HepG2 (cell line): ENCODE measurements around the gene CDT1. TPM values are rescaled to one million over a fixed set of nuclear protein-coding genes. Genes with fewer than 3 reads are reported as not detected.

Source experiments
- ATAC-seq: fragments of 200-7000 bp; cut with Tn5 transposase; 3 replicates; pipeline ENCODE4 v1.9.1; 2020; ENCODE audit warnings: mild to moderate bottlenecking, moderate library complexity
- BruUV-seq: library from RNA; stranded (reverse); fragments of 400-500 nt; replicated peaks from 2 replicates; lab custom pipeline; 2021; lab: Mats Ljungman, UMichigan
- CTCF ChIA-PET: fragments of 300-600 bp; formaldehyde crosslinking; extraction: SDS; loops from one replicate; lab custom pipeline; 2021; ENCODE audit warnings: low total read pairs, inconsistent platforms, low intra/inter-chr PET ratio; lab: Yijun Ruan, JAX
- POLR2A ChIA-PET: fragments of 350-600 bp; sonication (Branson Sonifier 250); formaldehyde crosslinking; loops from one replicate; lab custom pipeline; 2020; ENCODE audit warnings: antibody characterized with exemption, inconsistent platforms; lab: Yijun Ruan, JAX
- DNase-seq: peaks from one replicate; pipeline ENCODE4 v3.0.0-alpha.2; 2015; ENCODE audit warnings: low spot score
- FAIRE-seq: peaks from 3 replicates; lab custom pipeline; 2011; peaks lifted over from hg19 to GRCh38; lab: Jason Lieb, UNC
- H2AFZ ChIP-seq: one replicate; pipeline ENCODE4 v1.6.1; 2011; ENCODE audit warnings: low read length, inconsistent platforms
- H3K27ac ChIP-seq: fragments of 300-600 bp; 3 replicates; pipeline ENCODE4 v1.8.0; 2011; ENCODE audit warnings: mixed run types, mild to moderate bottlenecking, mixed read lengths, low read length, inconsistent platforms; ENCODE audit not compliant: insufficient read depth; ENCODE audit errors: extremely low read length
- H3K27me3 ChIP-seq, 2 experiments: fragments of 200-600 bp in 1 of 2; 2 replicates in 1 of 2; 3 replicates in 1 of 2; pipeline versions ENCODE4 v1.6.0 to v1.8.0; 2011; ENCODE audit warnings: low read length in 2 of 2, mild to moderate bottlenecking in 2 of 2, moderate library complexity in 2 of 2, inconsistent platforms in 1 of 2; ENCODE audit not compliant: insufficient read depth in 2 of 2, control insufficient read depth in 1 of 2
- H3K36me3 ChIP-seq, 2 experiments: fragments of 200-600 bp in 1 of 2; replicated peaks in 1 of 2; 2 replicates in 1 of 2; 3 replicates in 1 of 2; pipeline versions ENCODE4 v1.5.1 to v1.8.0; 2011; ENCODE audit warnings: low read length in 2 of 2, inconsistent platforms in 1 of 2; ENCODE audit not compliant: insufficient read depth in 2 of 2, control insufficient read depth in 1 of 2
- H3K4me1 ChIP-seq: 2 replicates; pipeline ENCODE4 v1.5.1; 2012; ENCODE audit warnings: low read length, inconsistent platforms; ENCODE audit not compliant: insufficient read depth
- H3K4me2 ChIP-seq: 2 replicates; pipeline ENCODE4 v1.6.0; 2011; ENCODE audit warnings: low read depth, low read length, inconsistent platforms
- H3K4me3 ChIP-seq, 3 experiments: fragments of 200-600 bp in 1 of 3; sonication (generic), shearing (Covaris generic) in 1 of 3; replicated peaks in 1 of 3; 2 replicates each; pipeline ENCODE4 v1.5.1; 2011 to 2016; ENCODE audit warnings: low read length in 3 of 3, inconsistent platforms in 2 of 3, low read depth in 2 of 3, mild to moderate bottlenecking in 2 of 3, control low read depth in 1 of 3, mixed read lengths in 1 of 3; ENCODE audit not compliant: insufficient read depth in 1 of 3
- H3K79me2 ChIP-seq: one replicate; pipeline ENCODE4 v1.6.1; 2011; ENCODE audit warnings: low read length, inconsistent platforms; ENCODE audit not compliant: insufficient read depth
- H3K9ac ChIP-seq: 2 replicates; pipeline ENCODE4 v1.6.0; 2011; ENCODE audit warnings: mild to moderate bottlenecking, low read depth, low read length, inconsistent platforms; ENCODE audit not compliant: insufficient read depth
- H3K9me3 ChIP-seq: 2 replicates; pipeline ENCODE4 v1.5.1; 2012; ENCODE audit warnings: mild to moderate bottlenecking, low read length
- H4K20me1 ChIP-seq: 2 replicates; pipeline ENCODE4 v1.6.0; 2011; ENCODE audit warnings: inconsistent platforms, mild to moderate bottlenecking, low read length, moderate library complexity; ENCODE audit not compliant: insufficient read depth
- AGO2 ChIP-seq: fragments of 200-400 bp; formaldehyde crosslinking; optimal IDR thresholded peaks from 2 replicates; pipeline ENCODE3; 2017; ENCODE audit warnings: mild to moderate bottlenecking, low read depth, low read length, moderate library complexity
- HNRNPL ChIP-seq: fragments of 200-400 bp; formaldehyde crosslinking; IDR thresholded peaks from 2 replicates; pipeline ENCODE4 v1.6.1; 2017; ENCODE audit warnings: mild to moderate bottlenecking, low read depth, low read length
- IKZF5 ChIP-seq: IDR thresholded peaks from 2 replicates; pipeline ENCODE4 v1.6.1; 2018; ENCODE audit warnings: missing genetic modification reagents, mild to moderate bottlenecking, missing compliant biosample characterization
- PRMT3 ChIP-seq: sonication (generic); formaldehyde crosslinking; IDR thresholded peaks from 2 replicates; pipeline ENCODE4 v1.8.1; 2022; ENCODE audit warnings: low read depth, mild to moderate bottlenecking, moderate library complexity, missing genetic modification reagents, borderline replicate concordance
- ZNF691 ChIP-seq: sonication (generic); formaldehyde crosslinking; IDR thresholded peaks from 2 replicates; pipeline ENCODE4 v1.4.0; 2020; ENCODE audit warnings: missing genetic modification reagents, low read depth, mild to moderate bottlenecking, borderline replicate concordance
- ZNF720 ChIP-seq: sonication (generic); formaldehyde crosslinking; IDR thresholded peaks from 2 replicates; pipeline ENCODE4 v1.4.0; 2020; ENCODE audit warnings: missing genetic modification reagents
- WGBS: methylation state at CpG from one replicate; pipeline ENCODE4 v1.1.6; 2017; ENCODE audit warnings: low lambda C conversion rate; 5-methylcytosine and 5-hydroxymethylcytosine counted together
- in situ Hi-C: cut with HindIII; loops from 2 replicates; pipeline ENCODE4 v1.10.0; 2017; ENCODE audit warnings: low pct_unique_long_range_greater_than_20kb; ENCODE audit not compliant: extremely low pct_ligation_motif_present
- intact Hi-C: fragments of 100-400 bp; cut with micrococcal nuclease; formaldehyde crosslinking; loops from one replicate; pipeline ENCODE4 v1.10.0; 2022; ENCODE audit not compliant: unreplicated experiment
- polyA plus RNA-seq, 8 experiments: library from polyadenylated mRNA; depleted of rRNA in 3 of 8; stranded (reverse) in 7 of 8; unstranded in 1 of 8; fragments of >200 nt; fragmentation: Illumina TruSeq in 4 of 8; extraction: Trizol in 4 of 8; gene quantifications; 2 replicates each; pipeline versions ENCODE4 v1.2.1 to v1.2.3, GENCODE V29; 2011 to 2016; ENCODE audit warnings: low read depth in 4 of 8, missing spikeins in 1 of 8, mixed read lengths in 1 of 8; ENCODE audit not compliant: insufficient read depth in 1 of 8
- total RNA-seq, 5 experiments: library from RNA; depleted of rRNA; stranded (reverse); fragments of >200 nt; fragmentation: Illumina TruSeq; extraction: Trizol; gene quantifications; 2 replicates each; pipeline ENCODE4 v1.2.3, GENCODE V29; 2016; ENCODE audit warnings: low read depth in 1 of 5

The CDT1 gene
- total and polyA plus RNA-seq, 2 of the 13 experiments (the other 11 are each of a cell fraction or from before 2014, with no cell fraction given) = 23.1 to 23.8 TPM

- H3K27me3 ChIP-seq = no peaks in the 10 kb centered on the region
- H3K4me2 ChIP-seq = no peak overlapping the region
- POLR2A ChIA-PET = interaction anchor here (0.6 kb wide), 1 partner anchor 26 kb away, joined by 3 read pairs; no protein-coding TSS in a partner anchor
These were observed 35.4 kb upstream of the CDT1 start for GRCh38 chr16:88768071-88768783.

More at GRCh38 chr16:88768071-88768783, 35.4 kb upstream of the CDT1 start:
- DNase-seq = no peak
- intact Hi-C loops = no loop called here
- Histone ChIP-seq H3K36me3 (peaks cover 0 to 4% of the 10 kb centered on the region in 2 experiments; a peak in 3 of 5 replicates), H3K27ac (no peak overlapping the region), H3K4me1 (peaks cover 50% of the 10 kb centered on the region), H3K9ac (no peak overlapping the region), H2AFZ (no peak overlapping the region), H4K20me1 (peaks cover 29% of the 10 kb centered on the region; the same call in 1 of the 2 replicates), H3K9me3 (no peaks in the 10 kb centered on the region), H3K79me2 (peaks cover 23% of the 10 kb centered on the region), H3K4me3 (no peak overlapping the region)
- no peak for ATAC-seq
- no TSS peak for BruUV-seq
- 92% methylated on average over 19 of the region's 24 CpGs for whole genome bisulfite sequencing
- TF ChIP-seq AGO2 (peak; percentile 53), IKZF5 (CRISPR knock-in tag) (no peak), ZNF691 (CRISPR knock-in tag) (no peak), ZNF720 (no peak), PRMT3 (CRISPR knock-in tag) (no peak), HNRNPL (0 out of 2 replicates have a peak, but pooled peaks have one; percentile 30)
- in situ Hi-C loops = no loop called here
- CTCF ChIA-PET = no interaction called here
- no peak for FAIRE-seq
